Testis (tissue), 3 donors: ENCODE measurements around the gene NUBPL. TPM values are rescaled to one million over a fixed set of nuclear protein-coding genes. Genes with fewer than 3 reads are reported as not detected.
"Not testable (repeated sequence)": the region's sequence is repeated elsewhere in the genome, so short reads cannot be mapped to it uniquely, and the experiment has no call there.

ENCODE experiments used
- DNase-seq: peaks from one replicate; pipeline ENCODE4 v3.0.0-alpha.2; 2019
- H3K27ac ChIP-seq, 2 donors: fragments of 200-600 bp; sonication (generic); one replicate each; pipeline ENCODE4 v1.5.1; 2019
- H3K27me3 ChIP-seq: fragments of 200-600 bp; sonication (generic); one replicate; pipeline ENCODE4 v1.5.1; 2019
- H3K36me3 ChIP-seq: fragments of 200-600 bp; sonication (generic); one replicate; pipeline ENCODE4 v1.5.1; 2017; ENCODE audit warnings: low read depth; ENCODE audit errors: missing control alignments
- H3K4me1 ChIP-seq: fragments of 200-600 bp; sonication (generic); one replicate; pipeline ENCODE4 v1.5.1; 2019
- H3K4me3 ChIP-seq, 2 donors: fragments of 200-600 bp; sonication (generic); one replicate each; pipeline ENCODE4 v1.5.1; 2017 to 2019
- H3K9me3 ChIP-seq: fragments of 200-600 bp; sonication (generic); one replicate; pipeline ENCODE4 v1.5.1; 2017
- POLR2A ChIP-seq: fragments of 450-650 bp; IDR thresholded peaks from one replicate; pipeline ENCODE4 v1.6.1; 2017; ENCODE audit warnings: antibody characterized with exemption, mild to moderate bottlenecking, moderate library complexity
- WGBS, 2 donors: methylation state at CpG; one replicate each; pipeline ENCODE4 v1.1.5; 2018; 5-methylcytosine and 5-hydroxymethylcytosine counted together
- intact Hi-C: fragments of 100-400 bp; cut with DNase I; formaldehyde crosslinking; loops from one replicate; pipeline ENCODE4 v1.15.1; 2023; ENCODE audit warnings: low total_unique reads
- polyA plus RNA-seq: library from polyadenylated mRNA; stranded (reverse); fragments of 350-450 nt; fragmentation: Illumina TruSeq; extraction: RNeasy Lipid Tissue Mini Kit (QIAGEN cat#74804); gene quantifications from one replicate; pipeline ENCODE4 v1.2.3, GENCODE V29; 2014; ENCODE audit warnings: low read depth, low replicate concordance; ENCODE audit not compliant: insufficient read depth
- total RNA-seq, 2 donors: library from RNA; depleted of rRNA; stranded (reverse); fragments of >200 nt; gene quantifications; one replicate each; pipeline ENCODE4 v1.2.3, GENCODE V29; 2016
- TF ChIP-seq, protein P1 (sequence below), 3 experiments: fragments of 450-650 bp in 2 of 3; fragments of 200-600 bp in 1 of 3; sonication (generic) in 1 of 3; IDR thresholded peaks; one replicate each; pipeline ENCODE4 v1.5.1; 2016 to 2019; ENCODE audit warnings: antibody characterized with exemption in 3 of 3, mild to moderate bottlenecking in 2 of 3, moderate library complexity in 1 of 3

Gene NUBPL
- total and polyA plus RNA-seq, 3 donors from 2014 or later: 7.8 to 25.0 (median 19.8) TPM

DNA sequence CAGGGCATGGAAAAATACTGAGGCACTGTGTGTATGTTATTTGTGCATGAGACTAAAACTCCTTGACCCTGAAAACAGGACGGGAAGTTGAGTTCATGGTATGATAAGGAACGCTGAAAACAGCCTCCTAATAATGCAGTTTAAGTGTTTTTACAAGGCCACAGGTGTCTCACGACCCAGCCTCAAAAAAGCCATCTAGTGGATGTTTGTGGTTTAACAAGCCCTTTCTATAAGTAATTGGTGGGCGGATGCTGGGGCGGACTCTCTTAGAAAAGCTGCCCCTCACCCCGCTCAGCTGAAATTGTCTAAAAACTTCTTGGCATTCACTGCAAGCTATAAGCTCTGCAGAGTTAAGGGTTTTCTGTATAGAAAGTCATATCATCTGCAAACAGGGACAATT, 184.5 kb downstream of the NUBPL start:
- TF ChIP-seq, protein P1, sequence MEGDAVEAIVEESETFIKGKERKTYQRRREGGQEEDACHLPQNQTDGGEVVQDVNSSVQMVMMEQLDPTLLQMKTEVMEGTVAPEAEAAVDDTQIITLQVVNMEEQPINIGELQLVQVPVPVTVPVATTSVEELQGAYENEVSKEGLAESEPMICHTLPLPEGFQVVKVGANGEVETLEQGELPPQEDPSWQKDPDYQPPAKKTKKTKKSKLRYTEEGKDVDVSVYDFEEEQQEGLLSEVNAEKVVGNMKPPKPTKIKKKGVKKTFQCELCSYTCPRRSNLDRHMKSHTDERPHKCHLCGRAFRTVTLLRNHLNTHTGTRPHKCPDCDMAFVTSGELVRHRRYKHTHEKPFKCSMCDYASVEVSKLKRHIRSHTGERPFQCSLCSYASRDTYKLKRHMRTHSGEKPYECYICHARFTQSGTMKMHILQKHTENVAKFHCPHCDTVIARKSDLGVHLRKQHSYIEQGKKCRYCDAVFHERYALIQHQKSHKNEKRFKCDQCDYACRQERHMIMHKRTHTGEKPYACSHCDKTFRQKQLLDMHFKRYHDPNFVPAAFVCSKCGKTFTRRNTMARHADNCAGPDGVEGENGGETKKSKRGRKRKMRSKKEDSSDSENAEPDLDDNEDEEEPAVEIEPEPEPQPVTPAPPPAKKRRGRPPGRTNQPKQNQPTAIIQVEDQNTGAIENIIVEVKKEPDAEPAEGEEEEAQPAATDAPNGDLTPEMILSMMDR (IDR thresholded peaks at IDR 0.05): no peak
- TF ChIP-seq POLR2A: no peak
- no peaks in the 10 kb centered on the region for H3K9me3 ChIP-seq

DNA sequence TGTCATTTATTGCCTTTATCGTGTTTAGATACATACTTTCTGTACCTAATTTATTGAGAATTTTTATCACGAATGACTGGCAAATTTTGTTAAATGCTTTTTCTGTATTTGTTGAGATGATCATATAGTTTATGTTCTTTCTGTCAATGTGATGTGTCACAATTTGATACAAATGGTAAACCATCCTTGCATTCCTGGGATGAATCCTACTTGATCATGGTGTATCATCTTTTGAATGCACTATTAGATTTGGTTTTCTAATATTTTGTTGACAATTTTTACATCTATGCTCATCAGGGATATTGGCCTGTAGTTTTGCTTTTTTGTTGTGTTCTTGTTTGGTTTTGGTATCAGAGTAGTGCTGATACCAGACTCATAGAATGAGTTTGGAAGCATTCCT, 185.1 kb downstream of the NUBPL start:
- intact Hi-C loops: no loop called here
- Histone ChIP-seq H3K4me3 (no peak overlapping the region), H3K4me1 (no peaks in the 10 kb centered on the region), H3K9me3 (no peaks in the 10 kb centered on the region), H3K27ac (no peak overlapping the region), H3K27me3 (no peaks in the 10 kb centered on the region), H3K36me3 (no peaks in the 10 kb centered on the region)
- no peak for DNase-seq
- TF ChIP-seq POLR2A: no peak
- TF ChIP-seq, protein P1 (IDR thresholded peaks at IDR 0.05): no peak
- WGBS, 2 donors: 96 to 97% methylated on average over 2 of the region's 2 CpGs

More for the DNA sequence above, 184.5 kb downstream of the NUBPL start:
- DNase-seq: no peak
- Histone ChIP-seq H3K36me3 (no peaks in the 10 kb centered on the region), H3K27me3 (no peaks in the 10 kb centered on the region), H3K27ac (no peak overlapping the region), H3K4me3 (no peak overlapping the region), H3K4me1 (no peaks in the 10 kb centered on the region)
- 81 to 85% methylated on average over 6 of the region's 6 CpGs for WGBS, 2 donors
- intact Hi-C loops: no loop called here

DNA sequence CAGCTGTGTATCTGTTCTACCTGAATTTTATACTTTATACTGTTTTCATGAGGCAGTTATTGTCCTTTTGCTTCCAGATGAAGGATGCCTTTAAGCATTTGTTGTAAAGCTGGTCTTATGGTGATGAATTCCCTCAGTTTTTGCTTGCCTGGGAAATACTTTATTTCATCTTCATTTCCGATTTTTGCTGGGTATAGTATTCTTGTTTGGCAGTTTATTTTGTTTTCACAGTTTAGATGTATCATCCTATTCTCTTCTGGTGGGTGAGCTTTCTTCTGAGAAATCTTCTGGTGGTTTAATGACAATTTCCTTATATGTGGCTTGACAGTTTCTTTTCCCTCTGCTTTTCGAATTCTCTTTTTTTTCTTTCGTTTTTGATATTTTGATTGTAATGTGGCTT, 188.1 kb downstream of the NUBPL start:
- no peaks in the 10 kb centered on the region for H3K4me1 ChIP-seq
- WGBS, 2 donors: 90 to 98% methylated on average over 3 of the region's 3 CpGs
- no peaks in the 10 kb centered on the region for H3K9me3 ChIP-seq
- intact Hi-C loops: no loop called here
- no peak overlapping the region for H3K4me3 ChIP-seq
- H3K27me3 ChIP-seq: no peaks in the 10 kb centered on the region
- no peak overlapping the region for H3K27ac ChIP-seq
- no peak for TF ChIP-seq POLR2A
- TF ChIP-seq, protein P1 (IDR thresholded peaks at IDR 0.05): no peak
- DNase-seq: no peak
- no peaks in the 10 kb centered on the region for H3K36me3 ChIP-seq

- H3K9me3 ChIP-seq, H3K4me3 ChIP-seq, H3K27ac ChIP-seq, DNase-seq, H3K27me3 ChIP-seq, H3K4me1 ChIP-seq, intact Hi-C loops, H3K36me3 ChIP-seq: not testable (repeated sequence)
- WGBS, 2 donors: 97 to 100% methylated on average over 1 of the region's 1 CpG
These were observed 189.8 kb downstream of the NUBPL start for GRCh38 chr14:31751047-31751446.

DNA sequence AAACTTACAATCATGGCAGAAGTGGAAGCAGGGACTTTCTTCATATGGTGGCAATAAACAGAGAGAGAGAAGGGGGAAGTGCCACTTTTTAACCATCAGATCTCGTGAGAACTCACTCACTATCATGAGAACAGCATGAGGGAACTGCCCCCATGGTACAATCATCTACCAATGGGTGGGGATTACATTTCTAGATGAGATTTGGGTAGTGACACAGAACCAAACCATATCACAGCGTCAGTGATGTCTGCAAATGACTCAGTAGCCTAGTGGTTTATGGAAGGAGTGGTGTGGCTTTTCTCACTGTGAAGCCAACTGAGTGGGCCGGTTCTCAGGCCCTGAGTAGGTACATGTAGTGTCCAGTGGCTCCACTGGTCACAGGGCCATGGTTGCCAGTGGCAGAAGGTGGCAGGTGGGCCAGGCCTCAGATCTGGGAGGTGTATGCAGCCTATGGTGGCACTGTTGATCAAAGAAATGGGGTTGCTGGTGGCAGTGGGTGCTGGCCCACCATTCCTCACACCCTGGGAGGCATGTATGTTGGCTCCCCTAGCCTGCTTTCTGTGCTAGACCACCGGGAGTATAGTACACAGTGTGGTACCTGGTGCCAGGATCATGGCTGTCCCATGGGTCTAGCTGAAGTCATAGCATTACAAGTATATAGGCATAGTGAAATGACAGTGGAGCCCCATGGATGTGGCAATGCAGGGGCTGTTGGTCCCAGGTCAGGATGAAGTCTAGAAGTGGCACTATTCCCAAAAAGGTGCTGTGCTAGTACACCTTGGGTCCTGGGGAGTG, 191.9 kb downstream of the NUBPL start:
- TF ChIP-seq POLR2A: no peak
- TF ChIP-seq, protein P1 (IDR thresholded peaks at IDR 0.05): no peak
- H3K36me3 ChIP-seq: no peaks in the 10 kb centered on the region

More for the DNA sequence above, 191.9 kb downstream of the NUBPL start:
- intact Hi-C loops: no loop called here
- no peaks in the 10 kb centered on the region for H3K4me1 ChIP-seq
- no peaks in the 10 kb centered on the region for H3K9me3 ChIP-seq
- H3K27ac ChIP-seq: no peak overlapping the region
- no peak overlapping the region for H3K4me3 ChIP-seq
- no peak for DNase-seq
- WGBS, 2 donors: 91 to 93% methylated on average over 3 to 4 of the region's 4 CpGs
- no peaks in the 10 kb centered on the region for H3K27me3 ChIP-seq
